ENCODE results near the gene RNU1-2.
"Not testable (repeated sequence)": the region's sequence is repeated elsewhere in the genome, so short reads cannot be mapped to it uniquely, and the experiment has no call there.

- not testable (repeated sequence) for TF ChIP-seq CTCF (IDR thresholded peaks at IDR 0.05; ENCODE audit: borderline replicate concordance, extremely low read depth, low read length, poor library complexity, severe bottlenecking); EZH2 (IDR thresholded peaks at IDR 0.05; ENCODE audit: borderline replicate concordance, low read depth, low read length, severe bottlenecking)
Measured at GRCh38 chr1:16936580-16936979, 40.8 kb downstream of the RNU1-2 start.
